ENCODE data around the gene ROR1. TPM values are rescaled to one million over a fixed set of nuclear protein-coding genes. Genes with fewer than 3 reads are reported as not detected.

Gene ROR1
- total and polyA plus RNA-seq, 10 of the 15 experiments (the other 5 are each of a cell fraction or from before 2014, with no cell fraction given), result 0.02 to 0.08 (median 0.05) TPM; not detected in 6

DNA sequence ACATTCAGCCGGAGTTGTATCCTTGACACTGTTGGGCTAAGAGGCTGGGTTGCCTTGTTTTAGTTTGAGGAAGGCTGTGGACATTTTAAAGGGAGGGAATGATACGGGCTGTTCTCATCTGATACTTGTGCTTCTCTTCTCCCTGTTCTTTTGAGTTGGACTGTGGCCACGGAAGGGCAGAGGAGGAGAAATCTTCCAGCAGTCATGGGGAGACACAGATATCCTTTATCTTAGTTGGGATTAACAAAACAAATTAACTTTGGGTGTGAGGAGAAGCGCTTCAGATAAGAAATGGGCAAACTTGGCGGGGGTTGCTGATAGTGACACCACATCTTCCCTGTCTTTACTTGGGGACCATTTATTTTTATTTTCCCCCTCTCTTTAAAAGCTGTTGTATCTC, 138.8 kb downstream of the ROR1 start:
- no peaks in the 10 kb centered on the region for H4K20me1 ChIP-seq (ENCODE audit: control insufficient read depth, insufficient read depth)
- WGBS (ENCODE audit: insufficient coverage, insufficient replicate concordance, low lambda C conversion rate, missing lambda C conversion rate), result 15% methylated on average over 5 of the region's 5 CpGs
- H3K27ac ChIP-seq (ENCODE audit: control insufficient read depth, insufficient read depth), result no peak overlapping the region
- no peaks in the 10 kb centered on the region for H3K4me1 ChIP-seq (ENCODE audit: control insufficient read depth, insufficient read depth, low read length)
- FAIRE-seq, result no peak
- H3K27me3 ChIP-seq (replicated peaks in 1 of 2; ENCODE audit: control insufficient read depth in 2 of 2, insufficient read depth in 2 of 2, low read length in 1 of 2), result peaks cover 0 to 2% of the 10 kb centered on the region in 2 experiments; a peak in 2 of 4 replicates
- intact Hi-C loops (cut with micrococcal nuclease; ENCODE audit: unreplicated experiment), result no loop called here
- no peak overlapping the region for H3K4me3 ChIP-seq
- H3K4me2 ChIP-seq (ENCODE audit: control insufficient read depth, insufficient read depth), result no peak overlapping the region
- ATAC-seq, result no peak
- no TSS peak for BruUV-seq (replicated peaks)
- no peaks in the 10 kb centered on the region for H3K79me2 ChIP-seq (ENCODE audit: control insufficient read depth, insufficient read depth, low read length)
- no peaks in the 10 kb centered on the region for H3K9me3 ChIP-seq (replicated peaks; ENCODE audit: control insufficient read depth, insufficient read depth, low read length)
- H3K36me3 ChIP-seq (ENCODE audit: control insufficient read depth in 2 of 2, insufficient read depth in 2 of 2, low read length in 1 of 2), result no peaks in the 10 kb centered on the region
- no peak overlapping the region for H3K9ac ChIP-seq (ENCODE audit: control insufficient read depth, insufficient read depth, low read length)
- ChIA-PET RAD21 (ENCODE audit: unreplicated experiment) (interaction anchor here (3.8 kb wide), 1 partner anchor 221 kb away, joined by 35 read pairs; no protein-coding TSS in a partner anchor), SMC1A (ENCODE audit: uncharacterized antibody, unreplicated experiment) (interaction anchor here (1.2 kb wide), 1 partner anchor 134 kb away, joined by 3 read pairs; no protein-coding TSS in a partner anchor), CTCF (interaction anchor here (0.6 to 2.1 kb wide), 3 partner anchors 10 to 238 kb away, joined by 3 to 7 read pairs (median 6); no protein-coding TSS in a partner anchor), POLR2A (no interaction called here)
- no peak for DNase-seq (ENCODE audit: low read depth, low spot score)
- no peak overlapping the region for H2AFZ ChIP-seq (ENCODE audit: control insufficient read depth, low read depth, low read length)
- in situ Hi-C loops (cut with MboI), result loop anchor here (10.0 kb wide), 1 partner anchor 298 kb away; no protein-coding TSS in a partner anchor
- TF ChIP-seq KDM1A (IDR thresholded peaks at IDR 0.05; ENCODE audit: borderline replicate concordance), result no peak
- no peak for TF ChIP-seq RB1 (IDR thresholded peaks at IDR 0.05; ENCODE audit: borderline replicate concordance)
- TF ChIP-seq, protein P1, sequence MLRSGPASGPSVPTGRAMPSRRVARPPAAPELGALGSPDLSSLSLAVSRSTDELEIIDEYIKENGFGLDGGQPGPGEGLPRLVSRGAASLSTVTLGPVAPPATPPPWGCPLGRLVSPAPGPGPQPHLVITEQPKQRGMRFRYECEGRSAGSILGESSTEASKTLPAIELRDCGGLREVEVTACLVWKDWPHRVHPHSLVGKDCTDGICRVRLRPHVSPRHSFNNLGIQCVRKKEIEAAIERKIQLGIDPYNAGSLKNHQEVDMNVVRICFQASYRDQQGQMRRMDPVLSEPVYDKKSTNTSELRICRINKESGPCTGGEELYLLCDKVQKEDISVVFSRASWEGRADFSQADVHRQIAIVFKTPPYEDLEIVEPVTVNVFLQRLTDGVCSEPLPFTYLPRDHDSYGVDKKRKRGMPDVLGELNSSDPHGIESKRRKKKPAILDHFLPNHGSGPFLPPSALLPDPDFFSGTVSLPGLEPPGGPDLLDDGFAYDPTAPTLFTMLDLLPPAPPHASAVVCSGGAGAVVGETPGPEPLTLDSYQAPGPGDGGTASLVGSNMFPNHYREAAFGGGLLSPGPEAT (IDR thresholded peaks at IDR 0.05; ENCODE audit: low read depth), result no peak
- TF ChIP-seq NR2C1 (IDR thresholded peaks at IDR 0.05), result no peak
- TF ChIP-seq, protein P2, sequence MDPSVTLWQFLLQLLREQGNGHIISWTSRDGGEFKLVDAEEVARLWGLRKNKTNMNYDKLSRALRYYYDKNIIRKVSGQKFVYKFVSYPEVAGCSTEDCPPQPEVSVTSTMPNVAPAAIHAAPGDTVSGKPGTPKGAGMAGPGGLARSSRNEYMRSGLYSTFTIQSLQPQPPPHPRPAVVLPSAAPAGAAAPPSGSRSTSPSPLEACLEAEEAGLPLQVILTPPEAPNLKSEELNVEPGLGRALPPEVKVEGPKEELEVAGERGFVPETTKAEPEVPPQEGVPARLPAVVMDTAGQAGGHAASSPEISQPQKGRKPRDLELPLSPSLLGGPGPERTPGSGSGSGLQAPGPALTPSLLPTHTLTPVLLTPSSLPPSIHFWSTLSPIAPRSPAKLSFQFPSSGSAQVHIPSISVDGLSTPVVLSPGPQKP (IDR thresholded peaks at IDR 0.05; ENCODE audit: low read depth, low read length), result no peak
- no peak for TF ChIP-seq FOXM1 (IDR thresholded peaks at IDR 0.05; ENCODE audit: low read depth, low read length)
- TF ChIP-seq PAX8 (IDR thresholded peaks at IDR 0.05), result no peak
- TF ChIP-seq MYC (IDR thresholded peaks at IDR 0.05; ENCODE audit: insufficient read depth, insufficient read length, insufficient replicate concordance, low read length, severe bottlenecking), result no peak
- no peak for TF ChIP-seq SIX5 (IDR thresholded peaks at IDR 0.05; ENCODE audit: low read depth, low read length, severe bottlenecking)
- TF ChIP-seq MEF2B (IDR thresholded peaks at IDR 0.05; ENCODE audit: partially characterized antibody, poor library complexity, severe bottlenecking), result no peak
- no peak for TF ChIP-seq HCFC1 (IDR thresholded peaks at IDR 0.05; ENCODE audit: low read length)
- TF ChIP-seq SREBF1 (IDR thresholded peaks at IDR 0.05; ENCODE audit: low read length), result no peak
- no peak for TF ChIP-seq POLR2A (IDR thresholded peaks at IDR 0.05; ENCODE audit: low read depth, low read length)
- TF ChIP-seq, protein P3, sequence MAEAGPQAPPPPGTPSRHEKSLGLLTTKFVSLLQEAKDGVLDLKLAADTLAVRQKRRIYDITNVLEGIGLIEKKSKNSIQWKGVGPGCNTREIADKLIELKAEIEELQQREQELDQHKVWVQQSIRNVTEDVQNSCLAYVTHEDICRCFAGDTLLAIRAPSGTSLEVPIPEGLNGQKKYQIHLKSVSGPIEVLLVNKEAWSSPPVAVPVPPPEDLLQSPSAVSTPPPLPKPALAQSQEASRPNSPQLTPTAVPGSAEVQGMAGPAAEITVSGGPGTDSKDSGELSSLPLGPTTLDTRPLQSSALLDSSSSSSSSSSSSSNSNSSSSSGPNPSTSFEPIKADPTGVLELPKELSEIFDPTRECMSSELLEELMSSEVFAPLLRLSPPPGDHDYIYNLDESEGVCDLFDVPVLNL (IDR thresholded peaks at IDR 0.05; ENCODE audit: low read depth, low read length), result no peak
- TF ChIP-seq ZZZ3 (IDR thresholded peaks at IDR 0.05; ENCODE audit: control insufficient read depth, insufficient read length, low read depth), result no peak
- TF ChIP-seq NFIC (IDR thresholded peaks at IDR 0.05; ENCODE audit: low read depth, low read length), result no peak
- TF ChIP-seq EGR1 (IDR thresholded peaks at IDR 0.05; ENCODE audit: borderline replicate concordance in 1 of 2, low read depth in 2 of 2, low read length in 2 of 2), result no peak
- TF ChIP-seq ATF7 (IDR thresholded peaks at IDR 0.05; ENCODE audit: low read depth), result no peak
- no peak for TF ChIP-seq RUNX3 (IDR thresholded peaks at IDR 0.05; ENCODE audit: low read length)
